HG02759 (cell line): ENCODE results near the gene KLHL33.

Source experiments
- ATAC-seq: cut with Tn5 transposase; IDR thresholded peaks from one replicate; pipeline ENCODE4 v1.9.1; 2021; ENCODE audit warnings: mild to moderate bottlenecking, moderate library complexity; ENCODE audit not compliant: unreplicated experiment

KLHL33 gene

GRCh38 chr14:20435582-20436362 is at the start of gene KLHL33:
TSS of gene KLHL33 (minus strand) at chr14:20436166. CDS start at chr14:20435811, 355 bp downstream.
- ATAC-seq, result no peak

- no peak for ATAC-seq
Observed at GRCh38 chr14:20482382-20482781, 46.4 kb upstream of the KLHL33 start.

GRCh38 chr14:20478894-20479293 is 42.9 kb upstream of the KLHL33 start:
- no peak for ATAC-seq

GRCh38 chr14:20477211-20477876 is 41.4 kb upstream of the KLHL33 start:
- no peak for ATAC-seq

- no peak for ATAC-seq
Observed at GRCh38 chr14:20476776-20477175, 40.8 kb upstream of the KLHL33 start.

GRCh38 chr14:20472536-20473169 is 36.7 kb upstream of the KLHL33 start:
- ATAC-seq, result no peak

- no peak for ATAC-seq
Observed at GRCh38 chr14:20470603-20470901, 34.6 kb upstream of the KLHL33 start.

GRCh38 chr14:20469890-20470602 is 34.1 kb upstream of the KLHL33 start:
- ATAC-seq, result peak; percentile 42

GRCh38 chr14:20469242-20469889 is 33.4 kb upstream of the KLHL33 start, which contains the start of gene PNP:
TSS of gene PNP (plus strand) at chr14:20469406. CDS start at chr14:20469525, 119 bp downstream.
- peak; percentile 94 for ATAC-seq

- ATAC-seq, result no peak
Observed at GRCh38 chr14:20468764-20469241, 32.8 kb upstream of the KLHL33 start.

GRCh38 chr14:20461225-20462141 is 25.5 kb upstream of the KLHL33 start, which contains the start of gene PIP4P1:
TSS of gene PIP4P1 (minus strand) at chr14:20461434. CDS start at chr14:20461325, 109 bp downstream.
- peak; percentile 95 for ATAC-seq

- ATAC-seq, result peak; percentile 7
Observed at GRCh38 chr14:20460458-20461224, 24.7 kb upstream of the KLHL33 start.

- ATAC-seq, result no peak
Observed at GRCh38 chr14:20458031-20458789, 22.2 kb upstream of the KLHL33 start.

GRCh38 chr14:20456971-20457370 is 21.0 kb upstream of the KLHL33 start:
- no peak for ATAC-seq

- ATAC-seq, result peak; percentile 55
Observed at GRCh38 chr14:20455355-20456300, 19.7 kb upstream of the KLHL33 start.

GRCh38 chr14:20454516-20455354 is 18.8 kb upstream of the KLHL33 start, which contains the start of the genes APEX1 and OSGEP:
TSS of gene APEX1 (plus strand) at chr14:20455226. CDS start at chr14:20455646, 420 bp downstream.
TSS of gene OSGEP (minus strand) at chr14:20454812. CDS start at chr14:20454683, 129 bp downstream.
- ATAC-seq, result peak; percentile 87
